HEK293T (cell line): Measurements from ENCODE around the gene NAALADL2.

Experiments used
- ARNT ChIP-seq: fragments of 450-650 bp; IDR thresholded peaks from 2 replicates; pipeline ENCODE4 v1.6.1; 2017; ENCODE audit warnings: mild to moderate bottlenecking
- LEF1 ChIP-seq: fragments of 450-650 bp; IDR thresholded peaks from 2 replicates; pipeline ENCODE4 v1.6.1; 2017; ENCODE audit warnings: mild to moderate bottlenecking, borderline replicate concordance
- SP1 ChIP-seq: fragments of 450-650 bp; IDR thresholded peaks from 2 replicates; pipeline ENCODE4 v1.6.1; 2017
- TARDBP ChIP-seq: fragments of 450-650 bp; IDR thresholded peaks from 2 replicates; pipeline ENCODE4 v1.6.1; 2016

- TF ChIP-seq LEF1 (no peak), SP1 (no peak), TARDBP (no peak), ARNT (no peak)
These were observed 667.1 kb downstream of the NAALADL2 start for GRCh38 chr3:175526191-175526590.
